OCI-M2 (cell line): ENCODE data around the gene PRRC1.

Experiments
- DNase-seq: peaks from one replicate; lab custom pipeline; 2025; ENCODE audit not compliant: unreplicated experiment; lab: John Stamatoyannopoulos, UW

Gene PRRC1

GRCh38 chr5:127602481-127602880 lies 85.0 kb downstream of the PRRC1 start:
- DNase-seq, result no peak

- DNase-seq, result no peak
Observed at GRCh38 chr5:127602896-127603844, 85.7 kb downstream of the PRRC1 start.
